Measurements from ENCODE around the gene ZCCHC9.
"Not testable (repeated sequence)": the region's sequence is repeated elsewhere in the genome, so short reads cannot be mapped to it uniquely, and the experiment has no call there.

ZCCHC9 gene

GRCh38 chr5:81335946-81336345, 34.6 kb downstream of the ZCCHC9 start:
- TF ChIP-seq CTCF (IDR thresholded peaks at IDR 0.05; ENCODE audit: extremely low read depth, insufficient read depth, missing control alignments) = no peak
- in situ Hi-C loops (cut with MboI; ENCODE audit: low pct_unique_long_range_greater_than_20kb, low sequenced_read_pairs, unreplicated experiment) = no loop called here
- no peak for DNase-seq (ENCODE audit: low spot score)

- in situ Hi-C loops (cut with MboI; ENCODE audit: low pct_unique_long_range_greater_than_20kb, low sequenced_read_pairs, unreplicated experiment) = no loop called here
- no peak for DNase-seq (ENCODE audit: low spot score)
- no peak for TF ChIP-seq CTCF (IDR thresholded peaks at IDR 0.05; ENCODE audit: extremely low read depth, insufficient read depth, missing control alignments)
These were observed 35.2 kb downstream of the ZCCHC9 start for GRCh38 chr5:81336556-81336955.

GRCh38 chr5:81337803-81338202, 36.4 kb downstream of the ZCCHC9 start:
- no peak for DNase-seq (ENCODE audit: low spot score)
- in situ Hi-C loops (cut with MboI; ENCODE audit: low pct_unique_long_range_greater_than_20kb, low sequenced_read_pairs, unreplicated experiment) = no loop called here
- no peak for TF ChIP-seq CTCF (IDR thresholded peaks at IDR 0.05; ENCODE audit: extremely low read depth, insufficient read depth, missing control alignments)

- in situ Hi-C loops (cut with MboI; ENCODE audit: low pct_unique_long_range_greater_than_20kb, low sequenced_read_pairs, unreplicated experiment); DNase-seq (ENCODE audit: low spot score): not testable (repeated sequence)
These were observed 36.8 kb downstream of the ZCCHC9 start for GRCh38 chr5:81338213-81338612.

- DNase-seq (ENCODE audit: low spot score) = no peak
- in situ Hi-C loops (cut with MboI; ENCODE audit: low pct_unique_long_range_greater_than_20kb, low sequenced_read_pairs, unreplicated experiment) = no loop called here
- no peak for TF ChIP-seq CTCF (IDR thresholded peaks at IDR 0.05; ENCODE audit: extremely low read depth, insufficient read depth, missing control alignments)
These were observed 43.3 kb downstream of the ZCCHC9 start for GRCh38 chr5:81344736-81345135.

GRCh38 chr5:81345411-81346003, 44.1 kb downstream of the ZCCHC9 start:
- in situ Hi-C loops (cut with MboI; ENCODE audit: low pct_unique_long_range_greater_than_20kb, low sequenced_read_pairs, unreplicated experiment) = no loop called here
- no peak for TF ChIP-seq CTCF (IDR thresholded peaks at IDR 0.05; ENCODE audit: extremely low read depth, insufficient read depth, missing control alignments)
- DNase-seq (ENCODE audit: low spot score) = no peak

- in situ Hi-C loops (cut with MboI; ENCODE audit: low pct_unique_long_range_greater_than_20kb, low sequenced_read_pairs, unreplicated experiment) = no loop called here
- no peak for TF ChIP-seq CTCF (IDR thresholded peaks at IDR 0.05; ENCODE audit: extremely low read depth, insufficient read depth, missing control alignments)
- DNase-seq (ENCODE audit: low spot score) = no peak
These were observed 47.8 kb downstream of the ZCCHC9 start for GRCh38 chr5:81349161-81349560.
